HG03432 (cell line): ENCODE measurements around the gene CSNK1G2.

ENCODE experiments used
- ATAC-seq: cut with Tn5 transposase; IDR thresholded peaks from one replicate; pipeline ENCODE4 v1.9.1; 2021; ENCODE audit warnings: mild to moderate bottlenecking, moderate library complexity; ENCODE audit not compliant: unreplicated experiment

The CSNK1G2 gene

DNA sequence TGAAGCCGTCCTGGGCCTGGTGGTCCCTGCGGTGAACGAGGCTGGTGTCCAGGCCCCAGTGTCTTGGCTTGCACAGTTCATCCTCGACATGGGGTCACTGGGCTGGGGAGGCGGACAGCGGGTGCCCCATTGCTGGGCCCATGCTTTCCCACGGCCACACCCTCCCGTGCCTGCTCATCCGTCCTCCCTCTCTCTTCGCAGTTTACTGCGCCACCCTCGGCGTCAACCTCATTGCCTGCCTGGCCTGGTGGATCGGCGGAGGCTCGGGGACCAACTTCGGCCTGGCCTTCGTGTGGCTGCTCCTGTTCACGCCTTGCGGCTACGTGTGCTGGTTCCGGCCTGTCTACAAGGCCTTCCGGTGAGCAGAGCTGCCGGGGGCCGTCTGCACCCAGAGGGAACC, 23.0 kb upstream of the CSNK1G2 start:
- no peak for ATAC-seq

DNA sequence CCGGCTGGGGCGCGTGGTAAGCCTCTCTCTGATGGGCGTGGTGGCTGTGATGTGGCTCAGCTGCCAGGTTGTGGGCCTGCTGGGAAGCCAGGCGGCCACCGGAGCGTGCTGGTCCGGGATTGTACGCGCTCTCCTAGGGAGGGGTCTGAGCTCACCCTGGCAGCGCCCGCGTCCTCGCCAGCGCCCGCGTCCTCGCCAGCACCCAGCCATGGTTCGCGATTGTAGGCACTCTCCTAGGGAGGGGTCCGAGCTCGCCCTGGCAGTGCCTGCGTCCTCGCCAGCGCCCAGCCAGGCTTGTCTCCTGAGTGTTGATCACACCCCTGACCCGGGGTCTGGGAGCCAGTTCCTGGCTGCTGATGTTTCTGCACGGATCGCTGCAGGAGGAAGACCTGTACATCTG, 22.0 kb upstream of the CSNK1G2 start:
- no peak for ATAC-seq

- ATAC-seq = no peak
Observed at GRCh38 chr19:1920644-1921043, 20.3 kb upstream of the CSNK1G2 start.

DNA sequence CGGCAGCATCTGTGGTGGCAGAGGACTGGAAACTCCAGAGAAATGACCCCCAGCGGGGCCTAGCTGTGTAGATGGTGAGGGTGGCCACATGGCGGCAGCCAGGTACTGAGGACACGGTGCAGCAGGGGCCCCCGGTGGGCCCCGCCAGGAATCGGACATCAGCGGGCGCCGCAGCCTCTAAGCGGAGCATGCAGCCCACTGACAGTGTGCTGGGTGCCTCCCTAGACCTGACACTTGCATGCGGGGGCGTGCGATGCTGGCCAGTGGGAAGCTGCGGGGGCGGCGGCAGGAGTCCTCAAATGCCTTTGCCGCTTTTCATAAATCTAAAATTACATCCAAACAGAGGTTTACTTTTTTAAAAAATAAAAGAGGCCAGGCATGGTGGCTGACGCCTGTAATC, 19.6 kb upstream of the CSNK1G2 start:
- ATAC-seq = no peak

- ATAC-seq = no peak
Observed at GRCh38 chr19:1921825-1922224, 19.1 kb upstream of the CSNK1G2 start.

DNA sequence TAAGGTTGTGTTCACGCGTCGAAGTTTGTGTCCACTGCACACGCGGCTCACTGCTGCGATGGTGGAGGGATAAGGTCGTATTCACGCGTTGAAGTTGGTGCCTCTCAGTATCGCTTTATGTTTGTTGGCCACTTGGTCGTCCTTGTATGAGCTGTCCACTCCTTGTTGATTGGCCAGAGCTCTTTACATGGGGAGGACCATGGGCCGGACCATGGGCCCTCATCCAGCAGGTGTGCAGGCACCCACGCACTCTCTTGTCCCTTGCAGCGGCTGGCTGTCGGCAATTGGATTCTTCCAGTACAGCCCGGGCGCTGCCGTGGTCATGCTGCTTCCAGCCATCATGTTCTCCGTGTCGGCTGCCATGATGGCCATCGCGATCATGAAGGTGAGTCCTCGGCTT, 18.2 kb upstream of the CSNK1G2 start:
- no peak for ATAC-seq

GRCh38 chr19:1923319-1923718, 17.7 kb upstream of the CSNK1G2 start:
- ATAC-seq = no peak

- no peak for ATAC-seq
Observed at GRCh38 chr19:1924320-1924961, 16.5 kb upstream of the CSNK1G2 start.

GRCh38 chr19:1925544-1925943, 15.4 kb upstream of the CSNK1G2 start:
- ATAC-seq = no peak

- peak; percentile 66 for ATAC-seq
Observed at GRCh38 chr19:1929021-1929742, 11.8 kb upstream of the CSNK1G2 start.

- no peak for ATAC-seq
Observed at GRCh38 chr19:1931445-1931844, 9.5 kb upstream of the CSNK1G2 start.

DNA sequence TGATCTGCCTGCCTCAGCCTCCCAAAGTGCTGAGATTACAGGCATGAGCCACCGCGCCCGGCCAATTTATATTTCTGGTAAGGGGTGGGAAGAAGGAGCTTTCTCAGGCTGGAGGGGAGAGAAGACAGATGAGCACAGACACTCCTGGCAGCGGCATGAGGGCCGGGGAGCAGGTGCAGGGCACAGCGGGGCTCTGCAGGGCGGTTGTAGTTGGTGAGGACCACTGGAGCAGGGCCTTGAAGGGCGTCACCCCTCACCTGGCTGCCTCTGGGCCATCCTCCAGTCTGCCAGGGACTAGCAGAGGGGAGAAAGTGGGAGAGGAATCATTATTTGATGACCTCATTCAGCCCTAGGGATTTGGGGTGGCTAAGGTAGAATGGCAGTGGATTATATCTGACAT, 8.6 kb upstream of the CSNK1G2 start:
- no peak for ATAC-seq

- no peak for ATAC-seq
Observed at GRCh38 chr19:1933244-1933643, 7.7 kb upstream of the CSNK1G2 start.

DNA sequence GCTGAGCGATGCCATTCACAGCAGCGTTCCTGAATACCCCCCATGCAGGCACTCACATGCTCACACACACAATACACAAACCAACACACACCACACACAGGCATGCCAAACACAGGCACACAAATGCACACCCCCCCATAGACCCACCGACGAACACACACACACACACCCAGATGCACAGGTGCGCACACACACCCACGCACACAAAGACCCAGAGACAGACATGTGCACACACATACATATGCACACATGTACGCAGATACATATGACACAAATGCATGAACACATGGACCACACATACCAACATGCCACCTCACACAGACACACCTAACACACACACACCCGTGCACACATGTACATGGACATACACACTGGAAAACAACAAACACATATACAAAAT, 7.0 kb upstream of the CSNK1G2 start:
- ATAC-seq = no peak

DNA sequence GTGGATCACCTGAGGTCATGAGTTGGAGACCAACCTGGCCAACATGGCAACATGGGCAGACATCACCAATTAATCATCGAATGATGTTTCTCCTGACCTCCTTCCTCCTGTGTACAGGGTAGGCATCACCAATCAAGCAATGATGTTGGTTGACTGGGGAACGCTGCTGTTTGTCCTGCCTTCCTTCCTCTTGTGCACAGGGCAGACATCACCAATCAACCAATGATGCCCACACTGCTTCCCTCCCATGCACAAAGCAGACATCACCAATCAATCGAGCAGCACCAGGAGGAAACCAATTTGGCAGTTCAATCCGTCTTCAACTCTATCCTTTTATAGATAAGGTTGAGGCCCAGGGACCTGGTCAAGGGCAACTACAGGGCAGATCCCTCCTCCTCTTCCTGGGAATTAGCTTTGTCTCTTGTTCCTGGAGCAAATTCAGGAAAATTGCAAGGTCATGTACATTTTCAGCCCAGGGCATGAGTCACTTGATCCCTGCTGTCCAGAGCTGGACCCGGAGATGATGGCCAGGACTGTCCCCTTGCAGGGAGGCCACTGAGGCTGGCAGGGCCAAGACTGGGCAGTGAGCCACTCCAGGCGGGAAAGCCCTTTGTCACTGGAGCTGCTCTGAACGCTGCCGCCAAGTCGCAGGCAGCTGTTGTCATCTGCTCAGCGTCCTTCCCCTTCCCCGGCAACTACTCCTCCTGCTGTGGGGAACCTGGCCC, 5.3 kb upstream of the CSNK1G2 start:
- no peak for ATAC-seq

GRCh38 chr19:1936430-1936829, 4.5 kb upstream of the CSNK1G2 start:
- ATAC-seq = no peak

- ATAC-seq = no peak
Observed at GRCh38 chr19:1936916-1937610, 3.9 kb upstream of the CSNK1G2 start.

DNA sequence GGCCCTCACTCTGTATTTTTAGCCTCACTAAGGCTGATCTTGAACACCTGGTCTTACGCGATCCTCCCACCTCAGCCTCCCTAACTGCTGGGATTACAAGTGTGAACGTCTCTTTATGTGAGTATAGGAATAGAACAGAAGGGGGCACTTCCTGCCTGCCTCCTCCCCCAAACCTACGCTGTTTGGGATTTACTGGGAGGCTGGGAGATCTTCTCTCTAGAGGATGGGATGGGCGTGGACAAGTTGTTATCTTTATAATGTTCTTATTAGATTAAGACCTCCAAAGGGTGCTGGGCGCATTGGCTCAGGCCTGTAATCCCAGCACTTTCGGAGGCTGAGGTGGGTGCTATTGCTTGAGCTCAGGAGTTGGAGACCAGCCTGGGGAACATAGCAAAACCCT, 2.9 kb upstream of the CSNK1G2 start:
- no peak for ATAC-seq

GRCh38 chr19:1942078-1942933, 1.3 kb downstream of the CSNK1G2 start:
- peak; percentile 35 for ATAC-seq

DNA sequence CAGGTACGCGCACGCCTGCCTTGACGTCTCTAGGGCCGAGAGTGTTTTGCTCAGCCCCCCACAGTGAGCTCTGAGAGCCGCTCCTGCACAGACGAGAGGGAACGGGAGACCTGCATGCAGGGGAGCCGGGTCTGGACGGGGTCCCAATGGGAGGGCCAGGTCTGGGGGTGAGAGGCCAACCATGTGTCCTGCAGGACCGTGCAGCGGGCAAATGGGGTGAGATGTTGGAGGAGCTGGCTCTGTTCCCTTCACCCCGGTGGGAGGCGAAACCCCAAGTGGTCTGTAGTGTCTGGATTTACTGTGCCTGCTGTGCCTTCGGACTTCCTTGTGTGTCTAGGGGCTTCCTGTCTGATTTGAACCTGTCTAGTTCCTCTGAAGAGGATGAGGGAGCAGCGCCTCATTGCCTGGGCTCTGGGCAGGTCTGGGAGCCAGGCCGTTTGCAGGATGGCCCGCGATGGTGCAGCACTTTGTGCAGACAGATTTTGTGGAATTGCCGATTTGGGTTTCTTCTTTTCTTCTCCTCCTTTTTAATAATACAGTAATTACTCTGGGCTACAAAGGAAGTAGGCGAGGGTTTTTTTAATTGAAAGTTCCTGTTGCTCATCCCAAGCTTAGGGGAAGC, 2.1 kb downstream of the CSNK1G2 start:
- ATAC-seq = no peak
